Renal cortical epithelial cell (primary cell): ENCODE data around the gene RABL6. TPM values are rescaled to one million over a fixed set of nuclear protein-coding genes. Genes with fewer than 3 reads are reported as not detected.
"Not testable (repeated sequence)": the region's sequence is repeated elsewhere in the genome, so short reads cannot be mapped to it uniquely, and the experiment has no call there.

Experiments used
- DNase-seq: peaks from one replicate; pipeline ENCODE4 v3.0.0-alpha.2; 2011; ENCODE audit warnings: low read depth
- total RNA-seq: library from RNA; depleted of rRNA; stranded (reverse); fragments of >200 nt; gene quantifications from 2 replicates; pipeline ENCODE4 v1.2.3, GENCODE V29; 2014

Gene RABL6
- total RNA-seq, 1 donor from 2014 or later, result 51.1 TPM

DNA sequence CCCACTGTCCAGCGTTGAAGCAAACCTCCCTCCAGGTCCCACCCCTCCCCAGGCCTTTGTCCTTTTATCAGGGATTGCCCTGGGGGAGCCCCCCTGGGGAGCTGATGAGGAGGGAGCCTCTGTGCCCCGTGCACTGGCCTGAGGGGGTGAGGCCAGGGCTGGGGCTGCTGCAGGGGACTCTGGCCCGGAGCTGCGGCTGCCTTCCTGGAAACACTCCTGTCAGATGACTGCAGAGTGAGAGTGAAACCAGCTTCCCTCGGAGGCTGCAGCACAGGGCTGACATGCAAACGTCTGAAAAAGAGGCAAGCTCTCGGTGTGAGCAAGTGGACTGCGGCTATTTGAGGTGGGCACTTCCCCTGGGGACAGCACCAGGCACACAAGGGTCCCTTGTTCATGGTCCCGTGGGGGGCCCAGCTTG lies 74.0 kb downstream of the RABL6 start:
- peak; percentile 18 for DNase-seq

DNA sequence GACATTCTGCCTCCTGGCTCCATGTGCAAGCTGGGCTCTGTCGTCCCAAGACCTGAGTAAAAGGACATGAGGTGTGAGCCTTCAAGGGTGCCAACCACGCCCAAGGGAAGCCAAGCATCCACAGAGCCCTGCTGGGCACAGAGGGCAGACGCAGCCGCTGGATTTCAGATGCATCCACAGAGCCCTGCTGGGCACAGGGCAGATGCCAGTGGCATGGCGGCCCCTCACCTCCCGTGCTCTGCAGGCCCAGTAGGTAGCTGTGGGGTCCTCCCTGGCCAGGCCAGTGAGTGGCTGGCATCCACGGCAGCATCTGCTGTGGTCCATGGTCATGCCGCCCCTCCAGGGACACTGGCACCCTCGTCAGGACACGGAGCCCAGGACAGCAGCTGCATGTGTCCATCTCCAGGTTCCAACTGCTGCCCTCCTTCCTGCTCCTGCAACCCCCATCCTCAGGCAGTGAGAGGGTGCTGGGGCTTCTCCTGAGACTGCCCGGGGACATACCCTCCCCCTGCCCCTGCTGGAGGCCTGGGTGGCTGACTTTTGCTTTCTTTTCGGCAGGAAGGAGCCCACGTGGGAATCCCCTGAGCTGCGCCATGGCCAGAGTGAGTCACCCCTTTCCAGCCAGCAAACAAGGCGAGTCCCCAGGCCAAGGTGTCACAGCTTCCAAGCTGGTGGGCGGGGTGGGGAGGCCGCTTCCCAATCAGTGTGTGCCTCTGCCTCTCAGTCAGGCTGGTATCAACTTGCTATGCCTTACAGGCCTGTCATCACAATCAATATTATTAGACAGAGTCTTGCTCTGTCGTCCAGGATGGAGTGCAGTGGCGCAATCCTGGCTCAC lies 74.6 kb downstream of the RABL6 start:
- DNase-seq, result peak; percentile 86

- DNase-seq, result not testable (repeated sequence)
Observed at GRCh38 chr9:136882947-136883283, 75.2 kb downstream of the RABL6 start.

DNA sequence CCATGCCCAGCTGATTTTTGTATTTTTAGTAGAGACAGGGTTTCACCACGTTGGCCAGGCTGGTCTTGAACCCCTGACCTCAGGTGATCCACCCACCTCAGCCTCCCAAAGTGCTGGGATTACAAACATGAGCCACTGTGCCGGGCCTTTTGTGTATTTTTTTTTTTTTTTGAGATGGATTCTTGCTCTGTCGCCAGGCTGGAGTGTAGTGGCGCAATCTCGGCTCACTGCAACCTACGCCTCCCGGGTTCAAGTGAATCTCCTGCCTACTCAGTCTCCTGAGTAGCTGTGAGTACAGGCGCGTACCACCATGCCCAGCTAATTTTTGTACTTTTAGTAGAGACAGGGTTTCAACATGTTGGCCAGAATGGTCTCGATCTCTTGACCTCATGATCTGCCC lies 75.9 kb downstream of the RABL6 start:
- not testable (repeated sequence) for DNase-seq

- peak; percentile 95 for DNase-seq
Observed at GRCh38 chr9:136885950-136886578, 78.3 kb downstream of the RABL6 start, which contains the start of gene TRAF2. TSS of gene TRAF2 (plus strand) at chr9:136886516. CDS start at chr9:136898741, 12,225 bp downstream.

DNA sequence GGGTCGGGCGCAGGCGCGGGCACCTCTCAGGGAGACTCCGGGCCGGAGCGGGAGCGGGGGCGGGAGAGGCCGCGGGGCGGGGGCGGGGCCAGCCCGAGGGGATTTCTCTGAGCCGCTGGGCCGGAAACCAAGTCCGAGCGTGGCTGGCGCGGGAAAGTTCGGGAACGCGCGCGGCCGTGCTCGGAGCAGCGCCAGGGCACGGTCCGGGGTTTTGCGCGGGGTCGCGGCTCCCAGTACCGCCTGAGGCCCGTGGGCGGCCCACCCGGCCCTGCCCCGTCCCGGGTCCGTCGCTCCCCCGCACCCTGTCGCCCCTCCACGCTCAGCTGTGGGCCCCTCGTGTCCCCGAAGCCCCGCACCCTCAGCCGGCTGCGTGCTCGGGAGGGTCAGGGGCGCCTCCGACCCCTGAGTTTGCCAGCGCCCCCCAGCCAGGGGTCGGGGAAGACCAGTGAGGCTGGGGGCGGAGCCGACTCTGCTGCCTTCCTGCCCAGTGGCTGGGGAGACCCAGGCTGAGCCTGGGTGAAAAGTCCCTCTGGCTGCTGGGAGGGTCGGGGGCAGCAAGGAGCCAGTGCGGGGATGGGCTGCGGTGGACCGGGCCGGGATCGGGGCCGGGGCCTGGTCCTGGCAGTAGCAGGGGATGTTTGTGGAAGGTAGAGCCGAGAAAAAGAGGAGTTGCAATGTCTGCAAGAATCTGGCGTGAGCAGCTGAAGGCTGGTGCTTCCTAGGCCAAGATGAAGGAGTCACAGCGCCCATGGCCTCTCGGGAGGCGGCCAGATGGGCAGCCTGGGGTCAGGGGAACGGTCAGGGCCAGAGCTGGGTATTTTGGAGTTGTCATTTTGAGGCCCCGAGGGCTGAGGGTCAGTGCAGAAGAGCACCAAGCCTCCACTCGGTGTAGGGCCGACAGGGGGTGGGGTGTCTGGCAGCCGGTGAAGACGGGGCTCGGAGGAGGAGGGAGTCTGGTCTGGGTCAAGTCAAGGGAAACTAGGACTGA lies 79.2 kb downstream of the RABL6 start:
- no peak for DNase-seq

- no peak for DNase-seq
Observed at GRCh38 chr9:136888454-136888853, 80.7 kb downstream of the RABL6 start.

- DNase-seq, result no peak
Observed at GRCh38 chr9:136889858-136890257, 82.1 kb downstream of the RABL6 start.

DNA sequence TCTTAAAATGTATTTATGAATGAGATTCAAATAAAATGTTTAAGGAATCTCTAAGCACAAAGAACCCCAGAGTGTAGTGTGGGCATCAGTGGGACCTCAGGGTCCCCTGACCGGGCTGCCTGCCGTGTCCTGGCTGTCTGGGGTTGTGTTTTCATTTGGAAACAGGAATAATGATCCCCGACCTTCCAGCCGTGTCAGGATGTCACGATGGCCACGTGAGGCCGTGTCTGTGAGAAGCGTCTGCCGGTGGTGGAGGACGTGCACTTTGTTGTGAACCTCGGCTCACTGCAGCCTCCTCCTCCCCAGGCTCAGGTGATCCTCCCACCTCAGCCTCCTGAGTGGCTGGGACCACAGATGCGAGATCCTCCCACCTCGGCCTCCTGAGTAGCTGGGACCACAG lies 82.9 kb downstream of the RABL6 start:
- no peak for DNase-seq

Other genes with a start within 250 kb of the RABL6 start
- 3.8 and 19.4 TPM in 2 replicates for gene EGFL7, start 145.0 kb upstream of the RABL6 start, total RNA-seq
- 53.8 and 70.5 TPM in 2 replicates for gene AGPAT2, start 120.5 kb upstream of the RABL6 start, total RNA-seq
- 0.52 and 4.0 TPM in 2 replicates for gene DIPK1B, start 95.4 kb upstream of the RABL6 start, total RNA-seq
- not detected in 2 replicates for gene LCN10, start 65.0 kb upstream of the RABL6 start, total RNA-seq
- not detected in 2 replicates for gene LCN6, start 59.4 kb upstream of the RABL6 start, total RNA-seq
- not detected in 2 replicates for gene LCN8, start 49.7 kb upstream of the RABL6 start, total RNA-seq
- not detected in 2 replicates for gene LCN15, start 43.4 kb upstream of the RABL6 start, total RNA-seq
- gene TMEM141, start 16.6 kb upstream of the RABL6 start, total RNA-seq, result 29.9 and 115 TPM in 2 replicates
- gene CCDC183, start 11.6 kb upstream of the RABL6 start, total RNA-seq, result 0.94 TPM in 1 of 2 replicates, not detected in the other
- gene AJM1, start 34.5 kb downstream of the RABL6 start, total RNA-seq, result 0.35 and 1.8 TPM in 2 replicates
- gene PHPT1, start 41.5 kb downstream of the RABL6 start, total RNA-seq, result 81.7 and 82.1 TPM in 2 replicates
- 0.87 and 6.8 TPM in 2 replicates for gene MAMDC4, start 44.4 kb downstream of the RABL6 start, total RNA-seq
- gene EDF1, start 58.4 kb downstream of the RABL6 start, total RNA-seq, result 372 and 398 TPM in 2 replicates
- 16.3 and 21.9 TPM in 2 replicates for gene TRAF2, start 78.6 kb downstream of the RABL6 start, total RNA-seq
- 195 and 249 TPM in 2 replicates for gene FBXW5, start 136.8 kb downstream of the RABL6 start, total RNA-seq
- gene C8G, start 137.3 kb downstream of the RABL6 start, total RNA-seq, result 0.10 and 1.7 TPM in 2 replicates
- gene LCN12, start 144.3 kb downstream of the RABL6 start, total RNA-seq, result 0.40 TPM in 1 of 2 replicates, not detected in the other
- 0.45 TPM in 1 of 2 replicates, not detected in the other for gene PTGDS, start 169.6 kb downstream of the RABL6 start, total RNA-seq
- gene LCNL1, start 175.0 kb downstream of the RABL6 start, total RNA-seq, result not detected in 2 replicates
- gene PAXX, start 184.5 kb downstream of the RABL6 start, total RNA-seq, result 13.6 and 26.9 TPM in 2 replicates
- gene CLIC3, start 188.6 kb downstream of the RABL6 start, total RNA-seq, result 0.85 and 1.9 TPM in 2 replicates
- 7.5 and 53.0 TPM in 2 replicates for gene ABCA2, start 220.3 kb downstream of the RABL6 start, total RNA-seq
- not detected in 2 replicates for gene FUT7, start 224.1 kb downstream of the RABL6 start, total RNA-seq
- 7.1 and 21.6 TPM in 2 replicates for gene NPDC1, start 238.2 kb downstream of the RABL6 start, total RNA-seq
- gene ENTPD2, start 246.1 kb downstream of the RABL6 start, total RNA-seq, result 0.17 and 0.35 TPM in 2 replicates